Neural cell (in vitro differentiated cells): ENCODE data around the gene CHD2. TPM values are rescaled to one million over a fixed set of nuclear protein-coding genes. Genes with fewer than 3 reads are reported as not detected.

ENCODE experiments used
- H2AFZ ChIP-seq: fragments of 200-600, 300-800 bp; sonication (generic), shearing (Covaris generic); 2 replicates; pipeline ENCODE4 v1.6.0; 2014; ENCODE audit warnings: low read depth, mild to moderate bottlenecking, antibody characterized with exemption, low read length, moderate library complexity
- H3F3A ChIP-seq: fragments of 200-600 bp; shearing (Covaris generic); 2 replicates; pipeline ENCODE4 v1.6.1; 2016; ENCODE audit warnings: mild to moderate bottlenecking, moderate library complexity, mixed read lengths, antibody characterized with exemption, low read length; ENCODE audit not compliant: insufficient read depth, poor library complexity, severe bottlenecking
- H3K27ac ChIP-seq: fragments of 200-600, 300-800 bp; sonication (generic), shearing (Covaris generic); 2 replicates; pipeline ENCODE4 v1.5.1; 2014; ENCODE audit warnings: mild to moderate bottlenecking, low read length, moderate library complexity
- H3K27me3 ChIP-seq: fragments of 300-800, 200-600 bp; sonication (generic), shearing (Covaris generic); 2 replicates; pipeline ENCODE4 v1.6.0; 2014; ENCODE audit warnings: mild to moderate bottlenecking, low read depth, low read length, moderate library complexity; ENCODE audit not compliant: insufficient read depth
- H3K36me3 ChIP-seq: fragments of 300-800, 200-600 bp; sonication (generic), shearing (Covaris generic); 2 replicates; pipeline ENCODE4 v1.5.1; 2014; ENCODE audit warnings: mild to moderate bottlenecking, antibody characterized with exemption, low read length, moderate library complexity; ENCODE audit not compliant: insufficient read depth
- H3K4me2 ChIP-seq: fragments of 300-800, 200-600 bp; sonication (generic), shearing (Covaris generic); 2 replicates; pipeline ENCODE4 v1.6.0; 2014; ENCODE audit warnings: mild to moderate bottlenecking, low read length
- H3K4me3 ChIP-seq: fragments of 300-800, 200-600 bp; sonication (generic), shearing (Covaris generic); 2 replicates; pipeline ENCODE4 v1.5.1; 2014; ENCODE audit warnings: mild to moderate bottlenecking, low read length, moderate library complexity
- H3K79me2 ChIP-seq: fragments of 200-600 bp; shearing (Covaris generic); replicated peaks from 2 replicates; pipeline ENCODE4 v1.6.0; 2014; ENCODE audit warnings: mild to moderate bottlenecking, low read length, moderate library complexity; ENCODE audit not compliant: insufficient read depth
- H3K9ac ChIP-seq: fragments of 300-800, 200-600 bp; sonication (generic), shearing (Covaris generic); 2 replicates; pipeline ENCODE4 v1.6.1; 2016; ENCODE audit warnings: mild to moderate bottlenecking, low read length, mixed read lengths
- H3K9me2 ChIP-seq: fragments of 200-600 bp; shearing (Covaris generic); 2 replicates; pipeline ENCODE4 v1.6.1; 2016; ENCODE audit warnings: mild to moderate bottlenecking, low read length, mixed read lengths; ENCODE audit not compliant: insufficient read depth
- H3K9me3 ChIP-seq: fragments of 200-600, 300-800 bp; sonication (generic), shearing (Covaris generic); 2 replicates; pipeline ENCODE4 v1.6.1; 2016; ENCODE audit warnings: mild to moderate bottlenecking, mixed run types, low read length, moderate library complexity, mixed read lengths
- H4K20me1 ChIP-seq: fragments of 200-600 bp; shearing (Covaris generic); 2 replicates; pipeline ENCODE4 v1.6.1; 2016; ENCODE audit warnings: mild to moderate bottlenecking, mixed run types; ENCODE audit not compliant: insufficient read depth
- EP300 ChIP-seq: fragments of 450-650 bp; conservative IDR thresholded peaks from 2 replicates; pipeline ENCODE4 v1.6.1; 2014; ENCODE audit warnings: antibody characterized with exemption, mild to moderate bottlenecking, moderate library complexity; ENCODE audit not compliant: poor library complexity, severe bottlenecking
- EZH2 ChIP-seq: fragments of 200-600, 300-800 bp; shearing (Covaris generic), sonication (generic); IDR thresholded peaks from 2 replicates; pipeline ENCODE4 v1.6.1; 2014; ENCODE audit warnings: antibody characterized with exemption, low read length, borderline replicate concordance, mild to moderate bottlenecking; ENCODE audit not compliant: insufficient read depth, poor library complexity, severe bottlenecking
- MXI1 ChIP-seq: fragments of 450-650 bp; conservative IDR thresholded peaks from 2 replicates; pipeline ENCODE4 v1.6.1; 2014; ENCODE audit warnings: antibody characterized with exemption, mild to moderate bottlenecking; ENCODE audit not compliant: poor library complexity, severe bottlenecking
- POLR2AphosphoS5 ChIP-seq: IDR thresholded peaks from 2 replicates; pipeline ENCODE4 v1.6.1; 2012
- RAD21 ChIP-seq: fragments of 450-650 bp; conservative IDR thresholded peaks from 2 replicates; pipeline ENCODE4 v1.6.1; 2014; ENCODE audit warnings: antibody characterized with exemption, mild to moderate bottlenecking, moderate library complexity
- SMC3 ChIP-seq: fragments of 450-650 bp; conservative IDR thresholded peaks from 2 replicates; pipeline ENCODE4 v1.6.1; 2014; ENCODE audit warnings: antibody characterized with exemption, mild to moderate bottlenecking, moderate library complexity; ENCODE audit not compliant: poor library complexity
- TAF1 ChIP-seq: IDR thresholded peaks from 2 replicates; pipeline ENCODE4 v1.6.1; 2012; ENCODE audit warnings: low read depth
- polyA plus RNA-seq: library from polyadenylated mRNA; depleted of rRNA; stranded (reverse); fragments of >200 nt; gene quantifications from 2 replicates; pipeline ENCODE4 v1.2.3, GENCODE V29; 2014
- TF ChIP-seq, protein P1 (sequence below): fragments of 450-650 bp; IDR thresholded peaks from 2 replicates; pipeline ENCODE4 v1.5.1; 2014; ENCODE audit warnings: antibody characterized with exemption, mild to moderate bottlenecking, moderate library complexity; ENCODE audit not compliant: poor library complexity, severe bottlenecking
- TF ChIP-seq, protein P2 (sequence below): IDR thresholded peaks from 2 replicates; pipeline ENCODE4 v1.6.1; 2012; ENCODE audit warnings: borderline replicate concordance

CHD2 gene
- polyA plus RNA-seq, 1 donor from 2014 or later, result 113 TPM

DNA sequence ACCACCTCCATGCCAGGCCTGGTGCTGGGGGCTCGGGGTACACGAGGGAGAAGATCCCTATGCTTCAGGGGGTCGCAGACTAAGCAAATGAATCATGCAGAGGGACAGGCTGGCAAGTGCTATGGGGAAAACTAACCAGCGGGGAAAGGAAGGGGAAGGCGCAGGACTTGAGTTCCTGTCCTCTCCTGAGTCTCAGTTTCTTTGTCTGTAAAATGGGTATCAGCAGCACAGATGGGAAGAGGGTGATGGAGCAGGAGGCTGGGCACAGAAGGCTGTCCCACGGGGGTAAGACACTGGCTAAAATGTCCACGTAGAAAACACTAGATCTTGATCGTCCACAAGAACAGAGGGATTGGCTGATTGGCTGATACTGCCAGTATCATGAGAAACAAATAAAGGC is 149.1 kb downstream of the CHD2 start:
- H3K79me2 ChIP-seq, result peaks cover 14% of the 10 kb centered on the region

DNA sequence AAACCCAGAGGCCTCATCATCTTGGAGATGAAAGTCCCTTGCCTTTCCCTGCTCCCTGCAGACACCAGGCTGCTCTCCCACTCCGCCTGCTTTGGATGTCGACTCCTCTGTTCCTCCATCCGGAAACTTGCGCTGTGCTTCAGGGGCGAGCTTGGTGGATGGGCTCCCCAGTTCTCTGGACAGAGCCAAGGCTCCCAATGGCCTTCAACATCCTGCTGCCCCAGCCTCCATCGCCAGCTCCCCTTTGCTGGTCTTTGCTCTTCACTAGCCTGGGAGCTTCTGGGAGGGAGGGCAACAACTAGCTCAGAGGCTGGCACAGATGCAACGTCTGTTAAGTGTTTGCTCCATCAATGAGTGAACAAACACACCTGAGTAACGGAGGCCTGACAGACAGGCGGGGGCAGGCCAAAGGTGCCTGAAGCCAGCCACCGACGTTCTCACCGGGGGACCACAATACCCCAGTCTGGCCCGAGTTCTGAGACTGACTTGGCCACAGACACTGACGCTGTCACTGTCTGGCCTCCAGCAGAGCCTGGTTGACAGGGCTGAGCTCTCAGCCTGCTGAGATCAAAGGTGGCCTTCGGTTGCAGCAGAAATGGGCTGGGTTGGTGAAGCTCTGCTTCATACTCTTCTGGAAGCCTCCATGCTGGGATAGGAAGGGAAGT is 149.9 kb downstream of the CHD2 start:
- Histone ChIP-seq H3K9me3 (no peaks in the 10 kb centered on the region), H3K79me2 (peaks cover 14% of the 10 kb centered on the region), H3K9ac (no peak overlapping the region), H4K20me1 (no peaks in the 10 kb centered on the region), H2AFZ (no peak overlapping the region), H3K4me2 (no peak overlapping the region), H3K9me2 (no peaks in the 10 kb centered on the region), H3F3A (no peaks in the 10 kb centered on the region), H3K36me3 (peaks cover 15% of the 10 kb centered on the region), H3K27ac (no peak overlapping the region), H3K27me3 (no peaks in the 10 kb centered on the region), H3K4me3 (no peak overlapping the region)
- TF ChIP-seq RAD21 (no peak), MXI1 (no peak), TAF1 (no peak), EZH2 (no peak), SMC3 (no peak)
- TF ChIP-seq, protein P1, sequence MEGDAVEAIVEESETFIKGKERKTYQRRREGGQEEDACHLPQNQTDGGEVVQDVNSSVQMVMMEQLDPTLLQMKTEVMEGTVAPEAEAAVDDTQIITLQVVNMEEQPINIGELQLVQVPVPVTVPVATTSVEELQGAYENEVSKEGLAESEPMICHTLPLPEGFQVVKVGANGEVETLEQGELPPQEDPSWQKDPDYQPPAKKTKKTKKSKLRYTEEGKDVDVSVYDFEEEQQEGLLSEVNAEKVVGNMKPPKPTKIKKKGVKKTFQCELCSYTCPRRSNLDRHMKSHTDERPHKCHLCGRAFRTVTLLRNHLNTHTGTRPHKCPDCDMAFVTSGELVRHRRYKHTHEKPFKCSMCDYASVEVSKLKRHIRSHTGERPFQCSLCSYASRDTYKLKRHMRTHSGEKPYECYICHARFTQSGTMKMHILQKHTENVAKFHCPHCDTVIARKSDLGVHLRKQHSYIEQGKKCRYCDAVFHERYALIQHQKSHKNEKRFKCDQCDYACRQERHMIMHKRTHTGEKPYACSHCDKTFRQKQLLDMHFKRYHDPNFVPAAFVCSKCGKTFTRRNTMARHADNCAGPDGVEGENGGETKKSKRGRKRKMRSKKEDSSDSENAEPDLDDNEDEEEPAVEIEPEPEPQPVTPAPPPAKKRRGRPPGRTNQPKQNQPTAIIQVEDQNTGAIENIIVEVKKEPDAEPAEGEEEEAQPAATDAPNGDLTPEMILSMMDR, result no peak
- TF ChIP-seq, protein P2, sequence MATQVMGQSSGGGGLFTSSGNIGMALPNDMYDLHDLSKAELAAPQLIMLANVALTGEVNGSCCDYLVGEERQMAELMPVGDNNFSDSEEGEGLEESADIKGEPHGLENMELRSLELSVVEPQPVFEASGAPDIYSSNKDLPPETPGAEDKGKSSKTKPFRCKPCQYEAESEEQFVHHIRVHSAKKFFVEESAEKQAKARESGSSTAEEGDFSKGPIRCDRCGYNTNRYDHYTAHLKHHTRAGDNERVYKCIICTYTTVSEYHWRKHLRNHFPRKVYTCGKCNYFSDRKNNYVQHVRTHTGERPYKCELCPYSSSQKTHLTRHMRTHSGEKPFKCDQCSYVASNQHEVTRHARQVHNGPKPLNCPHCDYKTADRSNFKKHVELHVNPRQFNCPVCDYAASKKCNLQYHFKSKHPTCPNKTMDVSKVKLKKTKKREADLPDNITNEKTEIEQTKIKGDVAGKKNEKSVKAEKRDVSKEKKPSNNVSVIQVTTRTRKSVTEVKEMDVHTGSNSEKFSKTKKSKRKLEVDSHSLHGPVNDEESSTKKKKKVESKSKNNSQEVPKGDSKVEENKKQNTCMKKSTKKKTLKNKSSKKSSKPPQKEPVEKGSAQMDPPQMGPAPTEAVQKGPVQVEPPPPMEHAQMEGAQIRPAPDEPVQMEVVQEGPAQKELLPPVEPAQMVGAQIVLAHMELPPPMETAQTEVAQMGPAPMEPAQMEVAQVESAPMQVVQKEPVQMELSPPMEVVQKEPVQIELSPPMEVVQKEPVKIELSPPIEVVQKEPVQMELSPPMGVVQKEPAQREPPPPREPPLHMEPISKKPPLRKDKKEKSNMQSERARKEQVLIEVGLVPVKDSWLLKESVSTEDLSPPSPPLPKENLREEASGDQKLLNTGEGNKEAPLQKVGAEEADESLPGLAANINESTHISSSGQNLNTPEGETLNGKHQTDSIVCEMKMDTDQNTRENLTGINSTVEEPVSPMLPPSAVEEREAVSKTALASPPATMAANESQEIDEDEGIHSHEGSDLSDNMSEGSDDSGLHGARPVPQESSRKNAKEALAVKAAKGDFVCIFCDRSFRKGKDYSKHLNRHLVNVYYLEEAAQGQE, result no peak

More for the DNA sequence above, 149.1 kb downstream of the CHD2 start:
- Histone ChIP-seq H3K27me3 (no peaks in the 10 kb centered on the region), H3K36me3 (peaks cover 15% of the 10 kb centered on the region), H3K27ac (no peak overlapping the region), H3F3A (no peaks in the 10 kb centered on the region), H3K9ac (no peak overlapping the region), H3K9me2 (no peaks in the 10 kb centered on the region), H3K4me3 (no peak overlapping the region), H4K20me1 (no peaks in the 10 kb centered on the region), H2AFZ (no peak overlapping the region), H3K9me3 (no peaks in the 10 kb centered on the region), H3K4me2 (no peak overlapping the region)
- TF ChIP-seq TAF1 (no peak), EZH2 (no peak), SMC3 (no peak), POLR2AphosphoS5 (no peak), EP300 (no peak), MXI1 (no peak)
- TF ChIP-seq, protein P1, result no peak
- TF ChIP-seq, protein P2, result no peak
